Psoas muscle (tissue), 8 donors: ENCODE measurements around the gene NR6A1. TPM values are rescaled to one million over a fixed set of nuclear protein-coding genes. Genes with fewer than 3 reads are reported as not detected.
A peak's percentile ranks its signal among the peaks of the same experiment; 100 is the strongest.

Source experiments
- ATAC-seq, 4 donors: fragments of 200-7000 bp; cut with Tn5 transposase; one replicate each; pipeline ENCODE4 v1.9.1; 2020; ENCODE audit warnings: moderate library complexity in 3 of 4, mild to moderate bottlenecking in 2 of 4
- DNase-seq, 2 donors: peaks; one replicate each; pipeline ENCODE4 v3.0.0-alpha.2; 2020
- H3K27ac ChIP-seq: fragments of 200-600 bp; one replicate; pipeline ENCODE4 v1.8.0; 2022
- H3K27me3 ChIP-seq, 3 donors: fragments of 200-600 bp in 1 of 3; one replicate each; pipeline versions ENCODE4 v1.6.1 to v1.8.0; 2013 to 2022; ENCODE audit warnings: low read length in 2 of 3, mild to moderate bottlenecking in 2 of 3, moderate library complexity in 1 of 3; ENCODE audit not compliant: insufficient read depth in 3 of 3
- H3K36me3 ChIP-seq, 2 donors: fragments of 200-600 bp in 1 of 2; one replicate each; pipeline versions ENCODE4 v1.6.1 to v1.8.0; 2013 to 2022; ENCODE audit warnings: low read depth in 1 of 2, mild to moderate bottlenecking in 1 of 2, moderate library complexity in 1 of 2; ENCODE audit not compliant: insufficient read depth in 1 of 2
- H3K4me1 ChIP-seq: fragments of 200-600 bp; one replicate; pipeline ENCODE4 v1.8.0; 2022
- H3K4me3 ChIP-seq: fragments of 200-600 bp; one replicate; pipeline ENCODE4 v1.8.0; 2022; ENCODE audit warnings: mild to moderate bottlenecking
- H3K9me3 ChIP-seq: fragments of 200-600 bp; one replicate; pipeline ENCODE4 v1.8.0; 2022
- WGBS, 3 donors: extraction: QIAGEN DNeasy Blood & Tissue Kit; methylation state at CpG; one replicate each; pipeline versions ENCODE4 v1.1.6 to v1.1.7; 2013; 5-methylcytosine and 5-hydroxymethylcytosine counted together
- intact Hi-C, 2 donors: fragments of 100-400 bp; cut with DNase I; formaldehyde crosslinking; loops; one replicate each; pipeline versions ENCODE4 v1.11.0 to v1.14.2; 2022
- long read RNA-seq, 2 donors: library from polyadenylated mRNA; unstranded; transcript quantifications; one replicate each; pipeline ENCODE4 v2.0.0, GENCODE V29; 2021
- polyA plus RNA-seq, 3 donors: library from polyadenylated mRNA; stranded (reverse); fragments of 200-250 nt; gene quantifications; one replicate each; pipeline ENCODE4 v1.2.3, GENCODE V29; 2013
- total RNA-seq, 4 donors: library from RNA; stranded (reverse); fragmentation: NEBNext Ultra II Directional in 2 of 4; extraction: Animal tissue kit (Norgen Biotek cat#: 25700) in 2 of 4; gene quantifications; one replicate each; pipeline versions ENCODE4 v1.2.1 to v1.2.4, GENCODE V29; 2021 to 2023
- TF ChIP-seq, protein P1 (sequence below): fragments of 200-600 bp; IDR thresholded peaks from one replicate; pipeline ENCODE4 v1.8.0; 2022; ENCODE audit warnings: antibody characterized with exemption
- donor health status: healthy with polysubstance abuse.
- donor health status: DM: no; HTN: no; CAD: no; lungs with moderate emphysema.
- donor health status: Bipolar disorder and iron deficiency.
- donor health status: healthy.
- donor health status: DM: yes; HTN: yes; CAD: no.
- donor health status: DM: no; HTN: no; CAD: no.
- donor health status: DM: no; HTN: no; CAD: no.
- donor health status: DM: yes; HTN: yes; CAD: no.

NR6A1 gene
- total RNA-seq (1 to 10 TPM in 3 of 4 donors, under 1 TPM in 1; 0.54 to 2.6 (median 1.6) TPM), polyA plus RNA-seq (under 1 TPM; 0.32 to 0.70 (median 0.39) TPM)
- long read RNA-seq, donor 1, full-length matches to known transcripts: 2 of 2 reads
- long read RNA-seq, donor 1, partial matches to known transcripts: 0 of 2 reads
- long read RNA-seq, donor 1, other reads (novel, unspliced or antisense): 0 of 2 reads
- long read RNA-seq, donor 2, full-length matches to known transcripts: 1 of 4 reads
- long read RNA-seq, donor 2, partial matches to known transcripts: 2 of 4 reads
- long read RNA-seq, donor 2, other reads (novel, unspliced or antisense): 1 of 4 reads

DNA sequence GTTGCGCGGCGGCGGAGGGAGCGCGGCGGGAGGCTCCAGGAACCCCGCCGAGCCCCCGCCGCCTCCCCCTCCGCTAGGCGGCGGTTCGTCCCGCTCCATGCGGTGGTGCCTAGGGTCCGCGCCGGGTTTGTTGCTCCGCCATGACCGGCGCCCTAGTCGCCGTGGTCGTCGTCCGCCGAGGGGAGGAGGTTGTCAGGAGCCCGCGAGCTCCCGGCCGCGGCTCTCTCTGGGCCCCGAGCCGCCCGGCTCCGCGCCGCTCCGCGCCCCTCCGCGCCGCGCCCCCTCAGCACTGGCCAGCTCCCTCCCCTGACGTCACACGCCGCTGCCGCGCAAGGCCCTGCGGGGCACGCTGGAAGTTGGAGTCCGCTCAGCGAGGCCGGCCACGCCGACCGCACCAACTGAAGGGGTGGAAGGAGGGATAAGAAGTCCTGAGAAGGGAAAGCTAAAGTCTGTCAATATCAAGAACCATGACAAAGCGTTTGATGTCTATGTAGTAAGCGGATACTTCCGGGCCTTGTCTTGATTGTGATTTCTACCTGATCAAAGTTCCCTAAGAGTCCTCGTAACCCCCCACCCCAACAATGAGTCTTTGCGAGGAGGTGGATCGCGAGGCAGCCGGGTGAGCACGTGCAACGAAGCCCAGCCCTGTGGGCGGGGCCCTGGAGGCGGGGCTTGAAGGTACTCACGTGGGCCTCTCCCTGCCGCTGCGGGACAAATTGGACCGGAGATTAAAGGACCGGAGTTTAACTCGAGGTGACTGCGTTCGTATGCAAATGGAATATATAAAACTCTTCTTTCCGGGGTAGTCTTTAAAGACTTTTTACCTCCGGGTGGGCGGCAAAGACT is at the start of gene NR6A1:
TSS of gene NR6A1 (minus strand) at position 291 of the 846 bp plus-strand sequence.
- DNase-seq (peak; percentile 97 to 98), ATAC-seq (peak; percentile 93 to 96 (median 95))
- peak within 1 kb of the TSS; percentile 91 for H3K4me3 ChIP-seq
- H3K9me3 ChIP-seq: no peaks in the 10 kb centered on the region
- peak within 1 kb of the TSS; percentile 81 for H3K27ac ChIP-seq
- H3K4me1 ChIP-seq: peaks cover 8% of the 10 kb centered on the region
- H3K27me3 ChIP-seq: peaks cover 0 to 10% (median 2%) of the 10 kb centered on the region in 3 donors
- H3K36me3 ChIP-seq: no peaks in the 10 kb centered on the region
- 0 to 1% (median 1%) methylated on average over 55 to 82 of the region's 82 CpGs for WGBS, 3 donors
- intact Hi-C loops: loop anchor here (5.0 to 10.0 kb wide), 2 partner anchors 371 to 604 kb away; partner anchors contain the start of gene SCAI (in 1 of the 2)
- TF ChIP-seq, protein P1, sequence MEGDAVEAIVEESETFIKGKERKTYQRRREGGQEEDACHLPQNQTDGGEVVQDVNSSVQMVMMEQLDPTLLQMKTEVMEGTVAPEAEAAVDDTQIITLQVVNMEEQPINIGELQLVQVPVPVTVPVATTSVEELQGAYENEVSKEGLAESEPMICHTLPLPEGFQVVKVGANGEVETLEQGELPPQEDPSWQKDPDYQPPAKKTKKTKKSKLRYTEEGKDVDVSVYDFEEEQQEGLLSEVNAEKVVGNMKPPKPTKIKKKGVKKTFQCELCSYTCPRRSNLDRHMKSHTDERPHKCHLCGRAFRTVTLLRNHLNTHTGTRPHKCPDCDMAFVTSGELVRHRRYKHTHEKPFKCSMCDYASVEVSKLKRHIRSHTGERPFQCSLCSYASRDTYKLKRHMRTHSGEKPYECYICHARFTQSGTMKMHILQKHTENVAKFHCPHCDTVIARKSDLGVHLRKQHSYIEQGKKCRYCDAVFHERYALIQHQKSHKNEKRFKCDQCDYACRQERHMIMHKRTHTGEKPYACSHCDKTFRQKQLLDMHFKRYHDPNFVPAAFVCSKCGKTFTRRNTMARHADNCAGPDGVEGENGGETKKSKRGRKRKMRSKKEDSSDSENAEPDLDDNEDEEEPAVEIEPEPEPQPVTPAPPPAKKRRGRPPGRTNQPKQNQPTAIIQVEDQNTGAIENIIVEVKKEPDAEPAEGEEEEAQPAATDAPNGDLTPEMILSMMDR: peak; percentile 42

DNA sequence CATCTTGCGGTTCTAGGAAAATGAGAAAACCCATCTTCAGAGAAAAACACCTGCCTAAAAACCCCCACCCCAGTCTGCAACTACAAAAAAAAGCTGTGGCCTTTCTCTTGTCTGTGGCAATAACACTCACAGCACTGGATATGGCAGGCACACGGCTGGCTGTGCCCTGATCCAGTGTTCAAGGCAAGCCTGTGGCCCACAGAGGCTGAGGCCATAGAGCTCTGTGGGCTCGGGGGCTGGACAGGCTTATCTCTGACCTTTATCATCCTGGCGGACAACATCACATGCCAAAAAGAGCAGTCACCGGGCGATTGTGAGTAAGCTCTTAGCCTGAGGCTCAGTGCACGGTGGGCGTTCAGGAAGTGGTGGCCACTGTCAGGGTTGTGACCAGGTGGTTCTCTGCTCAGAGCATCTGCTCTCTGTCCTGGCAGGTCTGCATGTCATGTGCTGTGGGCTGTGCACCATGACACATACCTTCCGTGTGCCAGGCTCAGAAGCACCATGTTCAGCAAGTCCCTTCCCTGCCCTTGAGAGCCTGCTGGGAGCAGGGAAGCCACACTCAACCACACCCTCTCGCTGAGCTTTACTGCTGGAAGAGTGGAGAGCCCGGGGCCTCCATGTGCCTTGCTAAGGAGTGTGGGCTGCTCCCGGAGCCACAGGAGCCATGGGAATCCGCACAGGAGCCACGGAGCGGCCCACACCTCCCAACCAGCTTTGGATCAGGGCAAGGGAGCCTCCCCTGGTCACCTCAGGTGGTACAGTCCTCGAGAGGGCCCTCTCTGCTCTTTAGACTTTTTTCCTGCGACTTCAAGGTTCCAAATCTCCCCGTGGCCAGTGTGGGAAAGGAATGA is 47.5 kb upstream of the NR6A1 start:
- intact Hi-C loops: no loop called here
- Histone ChIP-seq H3K36me3 (no peaks in the 10 kb centered on the region), H3K9me3 (no peaks in the 10 kb centered on the region), H3K27me3 (no peaks in the 10 kb centered on the region), H3K4me1 (no peaks in the 10 kb centered on the region), H3K27ac (no peak overlapping the region), H3K4me3 (no peak overlapping the region)
- ATAC-seq (peak; percentile 83 to 86 (median 85)), DNase-seq (no peak)
- TF ChIP-seq, protein P1: no peak
- 38 to 47% (median 43%) methylated on average over 18 of the region's 18 CpGs for WGBS, 3 donors

DNA sequence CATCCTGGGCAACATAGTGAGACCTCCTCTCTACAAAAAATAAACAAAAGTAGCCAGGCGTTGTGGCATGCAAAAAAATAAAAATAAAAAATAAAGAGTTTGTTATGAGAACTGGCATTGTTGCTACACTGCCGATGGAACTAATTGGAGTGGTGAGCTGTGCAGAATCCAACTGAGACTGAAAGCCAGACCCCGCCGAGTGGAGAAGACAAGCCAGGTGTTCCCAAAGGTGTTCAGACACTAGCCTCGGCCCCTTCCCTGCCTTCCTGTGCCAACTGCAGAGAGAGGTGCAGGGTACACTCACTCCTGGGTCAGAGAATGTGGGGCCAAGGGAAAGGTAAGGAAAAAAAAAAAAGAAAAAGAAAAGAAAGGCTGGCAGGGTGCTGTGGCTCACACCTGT is 44.5 kb upstream of the NR6A1 start:
- Histone ChIP-seq H3K4me1 (no peaks in the 10 kb centered on the region), H3K4me3 (no peak overlapping the region), H3K36me3 (no peaks in the 10 kb centered on the region), H3K9me3 (no peaks in the 10 kb centered on the region), H3K27me3 (no peaks in the 10 kb centered on the region), H3K27ac (no peak overlapping the region)
- intact Hi-C loops: no loop called here
- TF ChIP-seq, protein P1: no peak
- 43 to 68% (median 61%) methylated on average over 5 of the region's 5 CpGs for WGBS, 3 donors
- ATAC-seq: no peak
- no peak for DNase-seq

DNA sequence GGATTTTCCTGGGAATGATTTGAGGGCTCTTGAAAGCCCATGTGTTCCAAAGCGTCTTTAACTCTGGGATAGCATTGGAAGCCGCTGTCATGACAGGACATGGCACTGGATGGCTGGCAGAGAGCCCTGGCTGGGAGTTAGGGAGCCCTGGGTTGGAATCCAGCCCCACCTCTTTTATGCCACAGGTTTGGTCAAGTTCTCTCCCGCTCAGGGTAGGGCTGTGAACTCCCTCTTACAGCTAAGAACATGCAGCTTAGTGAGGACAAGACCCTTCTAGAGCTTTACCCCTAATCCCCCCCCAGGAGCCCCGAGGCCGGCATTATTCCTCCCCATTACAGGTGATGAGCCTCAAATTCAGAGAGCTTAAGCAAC is 43.0 kb upstream of the NR6A1 start:
- TF ChIP-seq, protein P1: no peak
- ATAC-seq: no peak
- intact Hi-C loops: no loop called here
- H3K36me3 ChIP-seq: no peaks in the 10 kb centered on the region
- no peaks in the 10 kb centered on the region for H3K27me3 ChIP-seq
- DNase-seq: no peak
- no peak overlapping the region for H3K4me3 ChIP-seq
- WGBS, 3 donors: 64 to 81% (median 66%) methylated on average over 5 of the region's 5 CpGs
- H3K27ac ChIP-seq: no peak overlapping the region
- no peaks in the 10 kb centered on the region for H3K9me3 ChIP-seq
- H3K4me1 ChIP-seq: no peaks in the 10 kb centered on the region
